CD14-positive monocyte (primary cell): ENCODE results near the gene TMEM255A. TPM values are rescaled to one million over a fixed set of nuclear protein-coding genes. Genes with fewer than 3 reads are reported as not detected.

Experiments
- DNase-seq, 3 donors: peaks; one replicate each; pipeline ENCODE4 v3.0.0-alpha.2; 2011 to 2022
- H2AFZ ChIP-seq: 2 replicates; pipeline ENCODE4 v1.6.0; 2012; ENCODE audit warnings: mild to moderate bottlenecking, low read depth, low read length, inconsistent platforms; ENCODE audit not compliant: insufficient read depth, poor library complexity, severe bottlenecking
- H3K27ac ChIP-seq, 2 donors: 1 replicate in 1 of 2; 2 replicates in 1 of 2; pipeline ENCODE4 v1.5.1; 2012 to 2013; ENCODE audit warnings: low read length in 2 of 2, control low read depth in 1 of 2, inconsistent platforms in 1 of 2, low read depth in 1 of 2, mild to moderate bottlenecking in 1 of 2
- H3K27me3 ChIP-seq, 2 donors: one replicate each; pipeline versions ENCODE4 v1.6.0 to v1.6.1; 2011 to 2013; ENCODE audit warnings: low read length in 2 of 2; ENCODE audit not compliant: control insufficient read depth in 2 of 2, insufficient read depth in 2 of 2
- H3K36me3 ChIP-seq, 2 donors: replicated peaks in 1 of 2; 1 replicate in 1 of 2; 2 replicates in 1 of 2; pipeline versions ENCODE4 v1.5.1 to v1.6.1; 2012 to 2013; ENCODE audit warnings: low read length in 2 of 2, control low read depth in 1 of 2, inconsistent platforms in 1 of 2, mild to moderate bottlenecking in 1 of 2; ENCODE audit not compliant: insufficient read depth in 2 of 2, control insufficient read depth in 1 of 2
- H3K4me1 ChIP-seq, 2 donors: 1 replicate in 1 of 2; 2 replicates in 1 of 2; pipeline versions ENCODE4 v1.5.1 to v1.6.1; 2012 to 2013; ENCODE audit warnings: low read length in 2 of 2, control low read depth in 1 of 2, inconsistent platforms in 1 of 2, mild to moderate bottlenecking in 1 of 2, moderate library complexity in 1 of 2; ENCODE audit not compliant: insufficient read depth in 2 of 2, control insufficient read depth in 1 of 2
- H3K4me2 ChIP-seq: replicated peaks from 2 replicates; pipeline ENCODE3; 2012; ENCODE audit warnings: low read length, moderate library complexity, mild to moderate bottlenecking; ENCODE audit not compliant: poor library complexity, severe bottlenecking; ENCODE audit errors: extremely low read depth
- H3K4me3 ChIP-seq, 3 experiments: fragments of 200-600 bp in 1 of 3; sonication (generic) in 1 of 3; replicated peaks in 1 of 3; 1 replicate in 2 of 3; 2 replicates in 1 of 3; pipeline ENCODE4 v1.5.1; 2011 to 2013; ENCODE audit warnings: low read length in 3 of 3, mild to moderate bottlenecking in 3 of 3, control low read depth in 2 of 3, low read depth in 2 of 3, inconsistent platforms in 1 of 3, moderate library complexity in 1 of 3
- H3K79me2 ChIP-seq: 2 replicates; pipeline ENCODE4 v1.6.0; 2012; ENCODE audit warnings: mild to moderate bottlenecking, control low read depth, inconsistent platforms, low read length, moderate library complexity; ENCODE audit not compliant: insufficient read depth
- H3K9ac ChIP-seq: 2 replicates; pipeline ENCODE4 v1.6.0; 2017; ENCODE audit warnings: low read length, mild to moderate bottlenecking; ENCODE audit not compliant: insufficient read depth, poor library complexity, severe bottlenecking
- H3K9me3 ChIP-seq, 2 donors: replicated peaks in 1 of 2; 1 replicate in 1 of 2; 2 replicates in 1 of 2; pipeline versions ENCODE4 v1.5.1 to v1.6.1; 2012 to 2013; ENCODE audit warnings: low read length in 2 of 2, control low read depth in 1 of 2; ENCODE audit not compliant: control insufficient read depth in 1 of 2, insufficient read depth in 1 of 2
- H4K20me1 ChIP-seq: 2 replicates; pipeline ENCODE4 v1.6.0; 2012; ENCODE audit warnings: mild to moderate bottlenecking, low read length, control low read depth, moderate library complexity; ENCODE audit not compliant: insufficient read depth
- H3K27ac Mint-ChIP-seq, 7 donors: one replicate each; pipeline ENCODE4 v1.8.0; 2020; ENCODE audit warnings: mild to moderate bottlenecking in 7 of 7, mixed read lengths in 7 of 7, moderate library complexity in 6 of 7, inconsistent platforms in 2 of 7
- H3K27me3 Mint-ChIP-seq, 3 donors: one replicate each; pipeline ENCODE4 v1.8.0; 2021 to 2022; ENCODE audit warnings: low read depth in 3 of 3, mild to moderate bottlenecking in 3 of 3, mixed read lengths in 3 of 3, moderate library complexity in 3 of 3, inconsistent platforms in 1 of 3
- H3K36me3 Mint-ChIP-seq, 2 donors: one replicate each; pipeline ENCODE4 v1.8.0; 2020; ENCODE audit warnings: mixed read lengths in 2 of 2, inconsistent platforms in 1 of 2, mild to moderate bottlenecking in 1 of 2
- H3K4me1 Mint-ChIP-seq: one replicate; pipeline ENCODE4 v1.8.0; 2020; ENCODE audit warnings: mild to moderate bottlenecking, mixed read lengths
- H3K4me3 Mint-ChIP-seq, 2 donors: one replicate each; pipeline ENCODE4 v1.8.0; 2020; ENCODE audit warnings: mild to moderate bottlenecking in 2 of 2, mixed read lengths in 2 of 2, moderate library complexity in 1 of 2
- H3K9me3 Mint-ChIP-seq, 7 donors: one replicate each; pipeline ENCODE4 v1.8.0; 2020 to 2022; ENCODE audit warnings: mixed read lengths in 7 of 7, mild to moderate bottlenecking in 6 of 7, moderate library complexity in 6 of 7, inconsistent platforms in 2 of 7
- WGBS: methylation state at CpG from one replicate; pipeline ENCODE4 v1.1.5; 2013; ENCODE audit warnings: missing lambda C conversion rate; ENCODE audit not compliant: insufficient coverage; 5-methylcytosine and 5-hydroxymethylcytosine counted together
- intact Hi-C, 2 donors: fragments of 100-400 bp; cut with micrococcal nuclease; formaldehyde crosslinking; loops; one replicate each; pipeline versions ENCODE4 v1.15.0 to v1.15.1; 2023
- polyA plus RNA-seq, 3 donors: library from polyadenylated mRNA; depleted of rRNA in 1 of 3; unstranded in 2 of 3; stranded (reverse) in 1 of 3; fragments of 300-500 nt in 2 of 3; fragments of >200 nt in 1 of 3; fragmentation: Illumina TruSeq in 2 of 3; gene quantifications; 1 replicate in 2 of 3; 2 replicates in 1 of 3; pipeline ENCODE4 v1.2.3, GENCODE V29; 2012 to 2021
- TF ChIP-seq, protein P1 (sequence below): fragments of 200-600 bp; IDR thresholded peaks from one replicate; pipeline ENCODE4 v1.8.0; 2022; ENCODE audit warnings: antibody characterized with exemption, mild to moderate bottlenecking

The TMEM255A gene
- polyA plus RNA-seq, 3 donors: 0.10 to 1.2 (median 0.51) TPM

DNA sequence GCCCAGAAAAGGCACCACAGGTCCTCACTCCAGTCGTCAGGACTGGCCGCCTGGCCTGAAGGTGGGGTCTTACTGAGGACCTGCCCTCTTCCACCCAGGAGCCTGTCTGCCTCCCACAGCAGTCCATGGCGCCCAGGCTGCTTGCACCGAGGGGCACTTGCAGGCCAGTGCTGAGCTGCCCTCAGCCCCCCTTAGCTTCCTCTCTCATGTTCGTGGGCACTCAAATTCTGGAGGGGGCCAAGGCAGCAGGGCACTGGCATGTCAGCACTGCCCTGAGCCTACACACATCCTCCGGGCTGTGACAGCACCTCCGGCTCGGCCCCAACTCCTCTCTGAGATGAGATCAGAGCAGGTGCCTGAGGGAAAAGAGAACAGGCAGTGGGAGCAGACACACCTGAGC lies 87.9 kb downstream of the TMEM255A start:
- peaks cover 0 to 2% (median 0%) of the 10 kb centered on the region in 7 donors for H3K9me3 Mint-ChIP-seq
- Histone ChIP-seq H3K27me3 (no peaks in the 10 kb centered on the region), H3K79me2 (no peaks in the 10 kb centered on the region), H3K9me3 (no peaks in the 10 kb centered on the region), H3K9ac (no peak overlapping the region), H3K4me1 (no peaks in the 10 kb centered on the region), H3K27ac (no peak overlapping the region), H3K4me2 (no peak overlapping the region), H3K36me3 (peaks cover 0 to 2% of the 10 kb centered on the region in 2 donors), H2AFZ (no peak overlapping the region), H4K20me1 (no peaks in the 10 kb centered on the region), H3K4me3 (no peak overlapping the region)
- 96% methylated on average over 4 of the region's 8 CpGs for WGBS
- no peaks in the 10 kb centered on the region for H3K4me1 Mint-ChIP-seq
- peaks cover 8 to 18% of the 10 kb centered on the region in 2 donors for H3K36me3 Mint-ChIP-seq
- TF ChIP-seq, protein P1, sequence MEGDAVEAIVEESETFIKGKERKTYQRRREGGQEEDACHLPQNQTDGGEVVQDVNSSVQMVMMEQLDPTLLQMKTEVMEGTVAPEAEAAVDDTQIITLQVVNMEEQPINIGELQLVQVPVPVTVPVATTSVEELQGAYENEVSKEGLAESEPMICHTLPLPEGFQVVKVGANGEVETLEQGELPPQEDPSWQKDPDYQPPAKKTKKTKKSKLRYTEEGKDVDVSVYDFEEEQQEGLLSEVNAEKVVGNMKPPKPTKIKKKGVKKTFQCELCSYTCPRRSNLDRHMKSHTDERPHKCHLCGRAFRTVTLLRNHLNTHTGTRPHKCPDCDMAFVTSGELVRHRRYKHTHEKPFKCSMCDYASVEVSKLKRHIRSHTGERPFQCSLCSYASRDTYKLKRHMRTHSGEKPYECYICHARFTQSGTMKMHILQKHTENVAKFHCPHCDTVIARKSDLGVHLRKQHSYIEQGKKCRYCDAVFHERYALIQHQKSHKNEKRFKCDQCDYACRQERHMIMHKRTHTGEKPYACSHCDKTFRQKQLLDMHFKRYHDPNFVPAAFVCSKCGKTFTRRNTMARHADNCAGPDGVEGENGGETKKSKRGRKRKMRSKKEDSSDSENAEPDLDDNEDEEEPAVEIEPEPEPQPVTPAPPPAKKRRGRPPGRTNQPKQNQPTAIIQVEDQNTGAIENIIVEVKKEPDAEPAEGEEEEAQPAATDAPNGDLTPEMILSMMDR: no peak
- peak overlapping the region in 1 of 7 donors; percentile 3 for H3K27ac Mint-ChIP-seq
- H3K27me3 Mint-ChIP-seq: peaks cover 0 to 14% (median 2%) of the 10 kb centered on the region in 3 donors
- intact Hi-C loops: no loop called here
- no peak overlapping the region for H3K4me3 Mint-ChIP-seq
- DNase-seq: no peak

DNA sequence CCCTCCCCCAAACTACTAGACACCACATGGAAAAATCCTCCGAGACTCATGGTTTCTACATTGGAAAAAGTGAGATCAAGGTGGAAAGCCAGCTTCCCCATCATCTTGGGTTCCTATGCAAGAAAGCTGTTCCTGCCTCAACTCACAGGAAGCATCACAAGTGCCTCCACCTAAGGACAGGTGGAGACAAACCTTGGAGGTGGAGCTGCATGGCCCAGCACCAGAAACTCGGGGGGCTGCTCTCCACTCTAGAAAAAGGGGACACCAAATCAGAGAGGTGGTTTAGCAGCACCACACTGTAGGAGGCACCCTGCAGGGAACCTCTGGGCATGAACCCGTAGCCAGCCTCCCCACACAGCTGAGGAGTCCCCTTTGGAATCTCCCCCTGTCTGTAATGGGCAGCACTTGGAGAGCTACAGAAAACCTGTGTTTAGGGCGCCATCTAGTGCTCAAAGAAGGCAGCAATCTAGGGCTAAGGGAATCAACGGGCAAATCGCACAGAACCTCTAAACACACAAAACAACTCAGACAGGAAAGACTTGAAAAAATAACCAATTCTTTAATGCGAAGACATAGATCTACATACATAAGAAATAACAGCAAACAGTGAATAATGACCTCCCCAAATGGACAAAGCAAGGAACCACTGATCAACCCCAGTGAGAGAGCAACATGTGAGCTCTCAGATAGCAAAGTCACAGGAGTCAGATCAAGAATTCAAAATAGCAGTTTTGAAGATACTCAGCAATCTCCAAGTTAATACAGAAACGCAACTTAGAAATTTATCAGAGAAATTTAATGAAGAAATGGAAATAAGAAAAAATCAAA lies 97.6 kb downstream of the TMEM255A start:
- Mint-ChIP-seq H3K9me3 (no peaks in the 10 kb centered on the region), H3K4me1 (peaks cover 8% of the 10 kb centered on the region), H3K27ac (no peak overlapping the region), H3K36me3 (peaks cover under 1 to 2% of the 10 kb centered on the region in 2 donors), H3K4me3 (no peak overlapping the region), H3K27me3 (peaks cover 0 to 9% (median 0%) of the 10 kb centered on the region in 3 donors)
- H3K79me2 ChIP-seq: no peaks in the 10 kb centered on the region
- H3K27me3 ChIP-seq: peaks cover 0 to 2% of the 10 kb centered on the region in 2 donors
- TF ChIP-seq, protein P1: peak; percentile 68
- H3K27ac ChIP-seq: no peak overlapping the region
- 0% methylated on average over 4 of the region's 8 CpGs for WGBS
- no peaks in the 10 kb centered on the region for H3K9me3 ChIP-seq
- H4K20me1 ChIP-seq: no peaks in the 10 kb centered on the region
- H3K4me2 ChIP-seq: no peak overlapping the region
- DNase-seq: peak; percentile 29 to 54 (median 43)
- no peak overlapping the region for H3K9ac ChIP-seq
- H3K4me1 ChIP-seq: no peaks in the 10 kb centered on the region
- intact Hi-C loops: no loop called here
- no peak overlapping the region for H3K4me3 ChIP-seq
- H2AFZ ChIP-seq: no peak overlapping the region
- H3K36me3 ChIP-seq: no peaks in the 10 kb centered on the region

Other genes with a start within 250 kb of the TMEM255A start
- gene RHOXF2B, start 233.8 kb downstream of the TMEM255A start, polyA plus RNA-seq: under 1 TPM in 1 of 3 donors, not detected in 2; 0.05 TPM
- gene RHOXF1, start 195.5 kb downstream of the TMEM255A start, polyA plus RNA-seq: under 1 TPM in 1 of 3 donors, not detected in 2; 0.28 TPM
- gene RHOXF2, start 152.8 kb downstream of the TMEM255A start, polyA plus RNA-seq: not detected
- gene ZBTB33, start 60.6 kb downstream of the TMEM255A start, polyA plus RNA-seq: 10 to 100 TPM in 1 of 3 donors, 1 to 10 TPM in 2; 4.7 to 10.6 (median 8.6) TPM
- under 1 TPM in 1 of 3 donors, not detected in 2; 0.01 TPM for gene ATP1B4, start 50.6 kb upstream of the TMEM255A start, polyA plus RNA-seq
- 100 to 1,000 TPM in 2 of 3 donors, 10 to 100 TPM in 1; 75.8 to 381 (median 330) TPM for gene LAMP2, start 157.8 kb upstream of the TMEM255A start, polyA plus RNA-seq
- 10 to 100 TPM; 13.3 to 16.9 (median 15.6) TPM for gene CUL4B, start 249.5 kb upstream of the TMEM255A start, polyA plus RNA-seq